Glomerular visceral epithelial cell (primary cell): ENCODE data around the gene PACRG.

ENCODE experiments used
- DNase-seq: peaks from one replicate; pipeline ENCODE4 v3.0.0-alpha.2; 2016; ENCODE audit errors: extremely low spot score

PACRG gene

GRCh38 chr6:163199371-163199770 lies 471.6 kb downstream of the PACRG start:
- DNase-seq = no peak

GRCh38 chr6:163200289-163200688 lies 472.5 kb downstream of the PACRG start:
- DNase-seq = no peak

- DNase-seq = no peak
Measured at GRCh38 chr6:163200694-163201093, 472.9 kb downstream of the PACRG start.

- DNase-seq = no peak
Measured at GRCh38 chr6:163201855-163202254, 474.1 kb downstream of the PACRG start.

- no peak for DNase-seq
Measured at GRCh38 chr6:163206196-163206595, 478.4 kb downstream of the PACRG start.

GRCh38 chr6:163207431-163208383 lies 479.9 kb downstream of the PACRG start:
- no peak for DNase-seq

GRCh38 chr6:163209005-163209404 lies 481.2 kb downstream of the PACRG start:
- no peak for DNase-seq

- no peak for DNase-seq
Measured at GRCh38 chr6:163212123-163212522, 484.3 kb downstream of the PACRG start.

- no peak for DNase-seq
Measured at GRCh38 chr6:163214259-163214658, 486.5 kb downstream of the PACRG start.

- no peak for DNase-seq
Measured at GRCh38 chr6:163218361-163218894, 490.7 kb downstream of the PACRG start.

GRCh38 chr6:163226181-163226835 lies 498.5 kb downstream of the PACRG start:
- peak; percentile 37 for DNase-seq

- DNase-seq = peak; percentile 90
Measured at GRCh38 chr6:163226836-163227485, 499.2 kb downstream of the PACRG start.

GRCh38 chr6:163228041-163228440 lies 500.3 kb downstream of the PACRG start:
- no peak for DNase-seq

GRCh38 chr6:163229050-163229449 lies 501.3 kb downstream of the PACRG start:
- no peak for DNase-seq

- DNase-seq = no peak
Measured at GRCh38 chr6:163230901-163231300, 503.1 kb downstream of the PACRG start.

- no peak for DNase-seq
Measured at GRCh38 chr6:163231356-163232014, 503.7 kb downstream of the PACRG start.

GRCh38 chr6:163232015-163232523 lies 504.3 kb downstream of the PACRG start:
- no peak for DNase-seq

GRCh38 chr6:163232649-163233048 lies 504.9 kb downstream of the PACRG start:
- no peak for DNase-seq

GRCh38 chr6:163237110-163237509 lies 509.3 kb downstream of the PACRG start:
- no peak for DNase-seq

GRCh38 chr6:163239572-163240340 lies 512.0 kb downstream of the PACRG start:
- no peak for DNase-seq

- no peak for DNase-seq
Measured at GRCh38 chr6:163240556-163240955, 512.8 kb downstream of the PACRG start.
